ENCODE results near the gene OPALIN.
"Not testable (repeated sequence)": the region's sequence is repeated elsewhere in the genome, so short reads cannot be mapped to it uniquely, and the experiment has no call there.

The OPALIN gene

GRCh38 chr10:96338279-96338925 lies 20.4 kb downstream of the OPALIN start:
- no peak for DNase-seq (ENCODE audit: low read depth)

DNA sequence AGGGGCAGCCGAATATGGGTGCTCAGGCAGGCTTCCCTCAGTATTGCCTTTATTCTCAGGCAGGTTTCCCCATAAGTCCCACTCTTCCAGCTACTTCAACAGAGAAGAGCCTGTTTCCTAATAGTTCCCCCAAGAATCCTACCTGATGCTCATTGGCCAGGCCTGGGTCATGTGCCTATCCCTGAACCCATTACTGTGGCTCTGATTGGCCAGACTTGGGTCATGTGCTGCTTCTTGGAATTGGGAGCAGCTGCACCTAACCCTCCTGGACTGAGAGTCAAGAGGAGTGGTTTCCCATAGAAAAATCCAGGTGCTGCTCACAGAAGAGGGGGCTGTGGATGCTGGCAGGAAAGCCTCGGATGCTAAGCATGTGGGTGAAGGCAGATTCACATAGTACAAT lies 21.7 kb downstream of the OPALIN start:
- DNase-seq (ENCODE audit: low read depth), result no peak

GRCh38 chr10:96334616-96335526 lies 23.9 kb downstream of the OPALIN start:
- DNase-seq (ENCODE audit: low read depth), result no peak

GRCh38 chr10:96333101-96333500 lies 25.7 kb downstream of the OPALIN start:
- DNase-seq (ENCODE audit: low read depth), result no peak

DNA sequence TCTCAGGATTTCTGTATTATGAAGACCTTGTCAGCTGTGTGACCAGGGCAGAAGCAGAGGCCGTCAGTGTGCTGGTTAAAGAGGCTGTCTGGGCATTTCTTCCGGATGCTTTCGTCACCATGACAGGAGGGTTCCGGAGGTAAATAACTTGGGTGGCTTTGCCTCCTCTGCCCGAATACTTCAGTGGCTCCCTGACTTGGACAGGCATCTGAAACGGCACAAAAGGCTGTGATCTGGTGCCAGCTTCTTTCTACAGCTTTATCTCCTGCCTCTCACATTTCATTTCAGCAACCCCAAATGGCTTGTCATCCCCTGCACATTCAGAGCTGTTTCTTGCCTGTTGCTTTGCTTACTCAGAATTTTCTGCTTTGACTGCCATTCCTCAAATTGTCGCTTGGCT lies 31.3 kb downstream of the OPALIN start:
- no peak for DNase-seq (ENCODE audit: low read depth)

DNA sequence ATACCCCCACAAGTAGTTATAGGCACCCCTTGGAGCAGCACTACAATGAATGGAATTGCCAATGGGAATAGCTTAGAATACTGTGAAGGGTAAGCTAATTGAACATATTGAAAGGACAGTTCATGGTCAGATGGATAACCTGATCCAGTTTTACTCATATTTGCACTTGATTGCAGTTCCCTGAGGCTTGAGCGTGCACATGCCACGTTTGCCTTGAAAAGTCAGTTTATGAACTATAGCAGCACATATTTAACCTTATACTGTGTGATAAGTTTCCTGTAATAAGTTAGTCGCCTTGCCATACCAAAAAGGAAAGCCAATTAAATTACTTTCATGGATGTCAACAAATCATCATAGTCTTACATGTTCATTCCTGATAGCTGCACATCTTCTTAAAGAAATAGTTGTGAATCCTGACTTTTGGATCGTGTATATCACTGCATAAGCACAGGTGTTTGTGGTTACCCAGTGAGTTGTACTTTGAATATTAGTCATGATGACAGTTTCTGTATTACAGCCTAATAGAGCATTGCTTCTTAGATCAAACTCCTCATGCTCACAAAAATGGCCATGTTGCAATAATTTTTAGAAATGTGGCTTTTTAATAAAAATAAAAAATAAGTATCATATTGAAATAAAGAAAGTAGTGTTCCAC lies 33.0 kb downstream of the OPALIN start:
- no peak for DNase-seq (ENCODE audit: low read depth)

GRCh38 chr10:96324447-96324846 lies 34.4 kb downstream of the OPALIN start:
- no peak for DNase-seq (ENCODE audit: low read depth)

DNA sequence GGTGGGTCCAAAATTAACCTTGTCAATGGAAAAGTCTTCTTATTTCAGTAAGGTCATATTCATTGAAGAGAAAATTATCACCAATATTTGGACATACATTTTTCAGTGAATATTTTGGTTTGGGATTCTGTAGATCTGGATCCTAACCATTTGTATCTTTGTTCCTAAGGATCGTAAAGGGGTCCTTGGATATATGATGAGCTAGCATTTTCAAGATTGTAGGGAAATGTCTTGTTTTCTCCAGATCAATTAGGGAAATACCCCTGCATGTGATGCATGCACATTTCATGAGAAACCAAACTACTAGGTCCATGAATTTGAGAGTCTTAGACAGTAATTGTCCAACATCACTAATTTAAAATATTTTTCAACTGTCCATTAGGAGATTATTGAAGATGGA lies 36.5 kb downstream of the OPALIN start:
- DNase-seq (ENCODE audit: low read depth), result no peak

DNA sequence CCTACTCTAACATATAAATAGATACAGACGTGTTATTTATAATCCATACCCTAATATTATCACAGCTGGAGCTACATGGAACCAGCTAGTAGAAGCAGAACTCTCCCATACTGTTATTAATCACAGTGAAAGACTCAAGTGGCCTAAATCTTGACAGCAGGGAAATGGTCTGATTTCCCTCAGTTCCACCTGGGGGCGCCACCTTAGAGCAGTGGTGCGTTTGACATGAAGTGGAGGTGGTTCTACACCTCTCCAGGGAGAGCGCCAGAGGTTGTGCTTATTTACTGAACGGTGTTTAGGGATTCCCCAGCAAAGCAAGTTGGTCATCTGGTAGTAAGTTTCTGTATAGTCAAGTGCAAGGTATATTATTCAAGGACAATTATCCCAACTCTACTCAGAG lies 37.0 kb downstream of the OPALIN start:
- DNase-seq (ENCODE audit: low read depth), result no peak

DNA sequence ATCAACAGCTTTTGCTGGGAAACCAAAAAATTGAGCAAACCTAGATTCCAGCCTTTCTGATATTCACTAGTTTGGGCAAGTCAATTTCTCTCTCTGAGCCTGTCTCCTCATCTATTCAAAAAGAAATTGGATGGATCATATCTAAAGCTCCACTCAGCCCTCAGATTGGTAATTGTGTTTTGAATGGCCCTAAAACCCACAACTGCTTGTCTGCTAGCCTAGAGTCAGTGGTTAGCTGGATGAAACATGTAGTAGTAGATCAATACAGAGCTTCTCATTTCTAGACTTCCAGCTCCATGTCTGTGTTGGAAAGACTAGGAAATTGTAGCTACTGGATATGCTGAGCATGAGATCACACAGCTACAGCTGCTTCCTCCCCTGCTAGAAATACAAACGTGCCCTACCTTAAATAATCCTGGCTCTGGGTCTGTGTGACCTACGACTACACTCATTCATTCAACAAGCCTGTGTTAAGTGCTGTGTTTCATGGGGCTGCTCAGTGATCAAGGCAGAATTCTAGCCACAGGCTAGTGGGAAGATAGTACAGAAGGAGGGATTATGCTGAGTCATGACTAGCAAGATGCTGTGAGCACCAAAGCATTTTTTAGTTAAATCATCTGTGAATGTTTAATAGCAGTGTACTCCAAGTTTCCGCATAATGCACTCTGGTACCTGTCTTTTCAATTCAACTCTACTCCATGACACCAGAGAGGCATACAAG lies 38.9 kb downstream of the OPALIN start:
- no peak for DNase-seq (ENCODE audit: low read depth)

DNA sequence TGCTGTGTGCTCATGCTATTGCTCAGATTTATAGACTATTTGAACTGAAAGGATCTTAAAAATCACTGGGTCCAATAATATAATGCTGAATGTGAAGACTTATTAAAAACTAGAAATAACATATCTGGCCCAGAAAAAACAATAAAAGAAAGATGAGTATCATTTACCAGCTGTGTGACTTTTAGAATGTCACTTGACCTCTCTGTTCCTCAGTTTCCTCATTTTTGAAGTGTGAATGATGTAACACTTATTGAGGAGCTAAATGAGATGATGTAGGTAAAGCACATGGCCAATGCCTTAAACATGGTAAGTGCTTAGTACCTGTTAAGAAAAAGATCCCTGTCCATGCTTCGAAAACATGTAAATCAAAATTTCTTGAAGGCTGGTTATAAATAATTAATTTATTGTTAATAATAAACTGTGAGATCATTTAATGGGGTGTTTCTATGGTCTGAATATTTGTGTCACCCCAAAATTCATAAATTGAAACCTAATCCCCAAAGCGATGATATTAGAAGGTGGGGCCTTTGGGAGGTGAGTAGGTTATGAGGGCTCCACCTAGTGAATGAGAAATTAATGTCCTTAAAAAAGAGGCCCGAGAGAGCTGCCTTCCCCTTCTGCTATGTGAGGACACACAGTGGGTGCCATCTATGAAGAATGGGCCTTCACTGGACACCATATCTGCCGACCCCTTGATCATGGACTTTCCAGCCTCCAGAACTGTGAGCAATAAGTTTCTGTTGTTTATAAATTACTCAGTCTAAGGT lies 41.6 kb downstream of the OPALIN start:
- no peak for DNase-seq (ENCODE audit: low read depth)

- DNase-seq (ENCODE audit: low read depth), result no peak
Observed at GRCh38 chr10:96313344-96313743, 45.5 kb downstream of the OPALIN start.

DNA sequence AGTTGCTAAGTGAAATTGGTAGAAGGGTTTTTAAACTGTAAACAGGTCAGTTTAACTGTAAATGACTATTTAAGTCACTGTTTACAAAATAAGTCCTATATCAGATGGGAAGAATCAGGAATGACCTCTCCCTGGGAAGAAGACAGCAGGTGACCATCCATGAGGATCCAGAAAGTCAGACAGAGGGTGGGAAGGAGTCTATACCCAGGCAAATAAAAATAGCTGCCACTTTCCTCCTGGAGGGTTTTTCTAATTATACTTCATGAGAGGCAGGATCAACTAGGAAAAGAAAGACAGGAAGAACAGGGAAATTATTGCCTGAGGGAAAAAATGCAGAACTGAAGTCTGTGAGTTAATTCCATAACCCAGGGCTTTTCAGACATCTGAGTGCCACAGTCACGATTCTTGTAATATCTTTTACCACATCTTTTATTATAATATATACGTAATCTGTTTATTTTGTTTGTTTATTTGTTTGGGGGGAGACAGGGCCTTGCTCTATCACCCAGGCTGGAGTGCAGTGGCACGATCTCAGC lies 47.6 kb downstream of the OPALIN start:
- DNase-seq (ENCODE audit: low read depth), result no peak

GRCh38 chr10:96310321-96310669 lies 48.5 kb downstream of the OPALIN start:
- DNase-seq (ENCODE audit: low read depth), result no peak

- DNase-seq (ENCODE audit: low read depth), result no peak
Observed at GRCh38 chr10:96309628-96310320, 49.0 kb downstream of the OPALIN start.

- not testable (repeated sequence) for DNase-seq (ENCODE audit: low read depth)
Observed at GRCh38 chr10:96308854-96309253, 49.9 kb downstream of the OPALIN start.

DNA sequence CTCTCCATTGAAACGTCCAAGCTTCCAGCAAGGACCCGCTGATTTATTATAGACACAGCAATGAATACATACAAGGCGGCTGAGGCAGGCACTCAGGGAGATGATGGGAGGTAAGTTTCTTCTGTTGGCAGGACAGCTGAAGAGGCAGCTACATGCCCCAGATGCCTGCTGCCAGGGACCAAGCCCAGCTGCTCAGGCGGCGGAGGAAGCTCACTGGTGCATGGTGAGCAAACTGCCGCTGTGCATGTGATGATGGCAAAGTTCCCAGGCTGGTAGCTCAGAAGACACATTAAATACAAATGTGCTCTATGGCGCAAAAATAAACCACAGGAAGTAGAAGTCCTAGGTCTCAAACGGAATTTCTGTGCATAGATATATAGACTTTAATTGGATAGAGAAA lies 52.3 kb downstream of the OPALIN start:
- no peak for DNase-seq (ENCODE audit: low read depth)

GRCh38 chr10:96305019-96305418 lies 53.8 kb downstream of the OPALIN start:
- DNase-seq (ENCODE audit: low read depth), result no peak

GRCh38 chr10:96304230-96304629 lies 54.6 kb downstream of the OPALIN start, which contains the start of gene DNTT:
Gene DNTT, plus strand, starts transcription at chr10:96304434. Its CDS starts 64 bp downstream, at chr10:96304498.
- no peak for DNase-seq (ENCODE audit: low read depth)

DNA sequence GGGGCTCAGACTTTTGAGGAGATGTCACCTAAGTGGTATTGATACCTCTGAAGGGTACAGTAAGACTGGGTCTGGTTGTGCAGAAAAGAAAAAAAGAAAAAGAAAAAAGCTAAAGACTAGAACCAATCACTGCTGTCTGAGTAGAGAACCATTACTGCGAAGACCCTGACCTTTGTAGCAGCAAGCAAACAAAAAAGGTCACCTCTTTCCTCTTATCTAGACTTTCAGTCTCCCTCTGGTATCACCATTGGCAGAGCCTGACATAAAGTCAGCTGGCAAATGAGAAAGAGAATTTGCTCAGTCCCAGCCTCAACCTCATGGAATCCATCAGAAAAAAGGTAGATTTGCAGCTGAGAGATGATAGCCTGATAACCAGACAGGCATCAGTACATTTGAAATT lies 57.2 kb downstream of the OPALIN start:
- no peak for DNase-seq (ENCODE audit: low read depth)

DNA sequence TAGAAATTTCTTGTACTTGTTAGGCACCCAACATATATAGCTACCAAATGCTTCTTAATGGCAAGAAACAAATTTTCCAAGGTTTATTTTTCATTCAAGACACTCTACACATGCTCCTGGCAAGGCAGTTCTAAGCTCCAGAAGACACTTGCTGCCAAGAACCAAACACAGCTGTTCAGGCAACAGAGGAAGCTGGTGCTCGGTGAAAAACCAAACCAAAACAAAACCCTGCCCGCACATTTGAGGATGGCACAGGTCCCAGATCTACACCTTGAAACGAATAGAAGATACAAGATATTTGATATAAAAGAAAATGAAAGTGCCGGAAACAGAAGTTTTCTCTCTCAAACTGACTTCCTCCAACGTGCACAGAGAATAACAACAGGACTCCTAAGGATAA lies 59.4 kb downstream of the OPALIN start:
- no peak for DNase-seq (ENCODE audit: low read depth)
